K562 (cell line): Measurements from ENCODE around the gene KDF1. TPM values are rescaled to one million over a fixed set of nuclear protein-coding genes. Genes with fewer than 3 reads are reported as not detected.
A peak's percentile ranks its signal among the peaks of the same experiment; 100 is the strongest.

Experiments
- ATAC-seq: fragments of 200-7000 bp; cut with Tn5 transposase; 3 replicates; pipeline ENCODE4 v1.9.1; 2020; ENCODE audit warnings: moderate library complexity
- BruUV-seq: library from RNA; stranded (reverse); fragments of 400-500 nt; replicated peaks from 2 replicates; lab custom pipeline; 2021; lab: Mats Ljungman, UMichigan
- CTCF ChIA-PET: fragments of 300-600 bp; formaldehyde crosslinking; extraction: SDS; loops from one replicate; lab custom pipeline; 2021; ENCODE audit warnings: low intra/inter-chr PET ratio; lab: Yijun Ruan, JAX
- POLR2A ChIA-PET: fragments of 300-600, 350-650 bp; sonication (Branson Sonifier 250); formaldehyde crosslinking; extraction: SDS; loops from one replicate; lab custom pipeline; 2021; ENCODE audit warnings: antibody characterized with exemption, inconsistent platforms; lab: Yijun Ruan, JAX
- DNase-seq, 4 experiments: peaks; one replicate each; pipeline versions ENCODE4 v3.0.0 to v3.0.0-alpha.2; 2011 to 2018; ENCODE audit warnings: low spot score in 3 of 4, mixed read lengths in 3 of 4; ENCODE audit errors: extremely low read depth in 1 of 4
- FAIRE-seq: peaks from 2 replicates; lab custom pipeline; 2011; peaks lifted over from hg19 to GRCh38; lab: Jason Lieb, UNC
- H2AFZ ChIP-seq: 2 replicates; pipeline ENCODE4 v1.6.0; 2011; ENCODE audit warnings: low read depth, low read length, control low read depth, inconsistent platforms
- H3K27ac ChIP-seq: fragments of 200-600 bp; 3 replicates; pipeline ENCODE4 v1.8.0; 2011; ENCODE audit warnings: low read depth, mild to moderate bottlenecking, control low read depth, inconsistent platforms, low read length, moderate library complexity, mixed read lengths; ENCODE audit errors: extremely low read depth
- H3K27me3 ChIP-seq, 2 experiments: fragments of 300-600 bp in 1 of 2; 2 replicates in 1 of 2; 3 replicates in 1 of 2; pipeline versions ENCODE4 v1.6.0 to v1.8.0; 2011; ENCODE audit warnings: inconsistent platforms in 2 of 2, low read length in 2 of 2, mild to moderate bottlenecking in 1 of 2, mixed read lengths in 1 of 2, moderate library complexity in 1 of 2; ENCODE audit not compliant: control insufficient read depth in 2 of 2, insufficient read depth in 2 of 2
- H3K36me3 ChIP-seq: fragments of 300-600 bp; 3 replicates; pipeline ENCODE4 v1.8.0; 2011; ENCODE audit warnings: mild to moderate bottlenecking, low read length, inconsistent platforms; ENCODE audit not compliant: control insufficient read depth, insufficient read depth
- H3K4me1 ChIP-seq, 2 experiments: fragments of 200-600 bp in 1 of 2; replicated peaks in 1 of 2; 2 replicates in 1 of 2; 3 replicates in 1 of 2; pipeline versions ENCODE4 v1.5.1 to v1.8.0; 2011; ENCODE audit warnings: inconsistent platforms in 2 of 2, low read length in 2 of 2, mild to moderate bottlenecking in 1 of 2, mixed read lengths in 1 of 2, moderate library complexity in 1 of 2; ENCODE audit not compliant: control insufficient read depth in 2 of 2, insufficient read depth in 2 of 2
- H3K4me2 ChIP-seq: 2 replicates; pipeline ENCODE4 v1.6.1; 2011; ENCODE audit warnings: low read length, control low read depth, inconsistent platforms, mixed read lengths; ENCODE audit not compliant: insufficient read depth
- H3K4me3 ChIP-seq: fragments of 200-600 bp; sonication (generic), shearing (Covaris generic); 2 replicates; pipeline ENCODE4 v1.5.1; 2016; ENCODE audit warnings: control low read depth, inconsistent platforms
- H3K79me2 ChIP-seq: fragments of 200-600 bp; 3 replicates; pipeline ENCODE4 v1.8.0; 2011; ENCODE audit warnings: low read length, inconsistent platforms; ENCODE audit not compliant: control insufficient read depth, insufficient read depth
- H3K9ac ChIP-seq, 2 experiments: 2 replicates each; pipeline versions ENCODE4 v1.6.0 to v1.6.1; 2011; ENCODE audit warnings: low read depth in 2 of 2, low read length in 2 of 2, control low read depth in 1 of 2, inconsistent platforms in 1 of 2, mild to moderate bottlenecking in 1 of 2, mixed read lengths in 1 of 2; ENCODE audit not compliant: insufficient read depth in 1 of 2
- H3K9me1 ChIP-seq: one replicate; pipeline ENCODE4 v1.6.0; 2011; ENCODE audit warnings: inconsistent platforms, mild to moderate bottlenecking, low read length, moderate library complexity; ENCODE audit not compliant: control insufficient read depth, insufficient read depth
- H3K9me3 ChIP-seq: replicated peaks from 2 replicates; pipeline ENCODE4 v1.5.1; 2011; ENCODE audit warnings: low read depth, low read length, inconsistent platforms; ENCODE audit not compliant: control insufficient read depth, insufficient read depth
- H4K20me1 ChIP-seq: replicated peaks from 2 replicates; pipeline ENCODE4 v1.6.1; 2011; ENCODE audit warnings: low read length, inconsistent platforms, mixed read lengths; ENCODE audit not compliant: control insufficient read depth, insufficient read depth
- FOXJ2 ChIP-seq: fragments of 200-800 bp; sonication (Bioruptor generic); IDR thresholded peaks from 2 replicates; pipeline ENCODE4 v1.6.1; 2016; ENCODE audit warnings: missing genetic modification characterization, missing compliant biosample characterization
- KLF13 ChIP-seq: fragments of 450-650 bp; IDR thresholded peaks from 2 replicates; pipeline ENCODE4 v1.6.1; 2016; ENCODE audit warnings: missing genetic modification characterization, low read depth, mild to moderate bottlenecking, missing compliant biosample characterization, moderate library complexity, borderline replicate concordance
- NCOR1 ChIP-seq: fragments of 450-650 bp; IDR thresholded peaks from 2 replicates; pipeline ENCODE4 v1.6.1; 2016; ENCODE audit warnings: mild to moderate bottlenecking, moderate library complexity
- PRDM10 ChIP-seq: fragments of 450-650 bp; IDR thresholded peaks from 2 replicates; pipeline ENCODE4 v1.6.1; 2018; ENCODE audit not compliant: partially characterized antibody
- SMARCE1 ChIP-seq: fragments of 450-650 bp; IDR thresholded peaks from 2 replicates; pipeline ENCODE4 v1.7.1; 2016; ENCODE audit warnings: mild to moderate bottlenecking
- ZNF124 ChIP-seq: sonication (generic); formaldehyde crosslinking; IDR thresholded peaks from 2 replicates; pipeline ENCODE4 v1.8.1; 2022; ENCODE audit warnings: missing genetic modification reagents
- ZNF224 ChIP-seq: sonication (generic); formaldehyde crosslinking; IDR thresholded peaks from 2 replicates; pipeline ENCODE4 v1.8.0; 2022; ENCODE audit warnings: mild to moderate bottlenecking, missing genetic modification reagents
- WGBS: fragments of 100-300 bp; shearing (Covaris generic); methylation state at CpG from one replicate; pipeline ENCODE4 v1.1.6; 2016; ENCODE audit warnings: low coverage, mixed read lengths; ENCODE audit not compliant: insufficient coverage; ENCODE audit errors: missing lambda C conversion rate; 5-methylcytosine and 5-hydroxymethylcytosine counted together
- in situ Hi-C: fragments of 300-500 bp; cut with MboI; formaldehyde crosslinking; loops from 4 replicates; pipeline ENCODE4 v1.15.0; 2018; ENCODE audit warnings: inconsistent platforms, mixed read lengths
- intact Hi-C: fragments of 100-400 bp; cut with micrococcal nuclease; formaldehyde crosslinking; loops from 2 replicates; pipeline ENCODE4 v1.14.2; 2022
- polyA plus RNA-seq, 8 experiments: library from polyadenylated mRNA; depleted of rRNA in 4 of 8; stranded (reverse) in 5 of 8; unstranded in 3 of 8; fragments of >200 nt; fragmentation: Nextera tagmentation in 2 of 8; fragmentation: Illumina TruSeq in 1 of 8; extraction: Ambion mirVana in 2 of 8; extraction: Trizol in 1 of 8; gene quantifications; 2 replicates each; pipeline versions ENCODE4 v1.2.1 to v1.2.3, GENCODE V29; 2011 to 2014; ENCODE audit warnings: inconsistent platforms in 1 of 8, missing spikeins in 1 of 8
- total RNA-seq, 7 experiments: library from RNA; depleted of rRNA in 6 of 7; stranded (reverse); fragments of >200 nt in 6 of 7; fragmentation: Illumina TruSeq in 2 of 7; extraction: Trizol in 2 of 7; gene quantifications; 2 replicates each; pipeline versions ENCODE4 v1.2.1 to v1.2.3, GENCODE V29; 2011 to 2021; ENCODE audit warnings: low replicate concordance in 1 of 7

Gene KDF1
- total and polyA plus RNA-seq, 9 of the 15 experiments (the other 6 are each of a cell fraction or from before 2014, with no cell fraction given) = 0.38 to 1.9 (median 0.83) TPM

GRCh38 chr1:26911399-26912146, 48.7 kb downstream of the KDF1 start:
- ChIA-PET POLR2A (interaction anchor here (4.1 kb wide), 1 partner anchor 12 kb away, joined by 32 read pairs; the partner anchor contains the start of gene GPATCH3), CTCF (no interaction called here)
- no peak overlapping the region for H3K27ac ChIP-seq
- TF ChIP-seq SMARCE1 = no peak
- no peak for TF ChIP-seq ZNF124 (CRISPR knock-in tag)
- H3K79me2 ChIP-seq = no peaks in the 10 kb centered on the region
- intact Hi-C loops = no loop called here
- no peak overlapping the region for H3K4me2 ChIP-seq
- H4K20me1 ChIP-seq = no peaks in the 10 kb centered on the region
- H3K4me1 ChIP-seq = peaks cover 30 to 34% of the 10 kb centered on the region in 2 experiments
- FAIRE-seq = no peak
- in situ Hi-C loops = no loop called here
- H3K9ac ChIP-seq = peak overlapping the region in 1 of 2 experiments; percentile 53; a peak in 2 of 4 replicates
- ATAC-seq = no peak
- DNase-seq = no peak
- no peaks in the 10 kb centered on the region for H3K27me3 ChIP-seq
- H3K9me3 ChIP-seq = no peaks in the 10 kb centered on the region
- no peaks in the 10 kb centered on the region for H3K36me3 ChIP-seq
- WGBS = 66% methylated on average over 8 of the region's 8 CpGs
- H3K9me1 ChIP-seq = no peaks in the 10 kb centered on the region
- no peak overlapping the region for H2AFZ ChIP-seq
- no TSS peak for BruUV-seq
- no peak overlapping the region for H3K4me3 ChIP-seq

GRCh38 chr1:26910343-26911160, 49.7 kb downstream of the KDF1 start:
- no peaks in the 10 kb centered on the region for H3K9me1 ChIP-seq
- peaks cover 30 to 32% of the 10 kb centered on the region in 2 experiments for H3K4me1 ChIP-seq
- H3K27me3 ChIP-seq = no peaks in the 10 kb centered on the region
- no peaks in the 10 kb centered on the region for H3K9me3 ChIP-seq
- intact Hi-C loops = no loop called here
- H3K4me2 ChIP-seq = no peak overlapping the region
- no peaks in the 10 kb centered on the region for H3K79me2 ChIP-seq
- peak overlapping the region; percentile 6; the same call in 1 of the 2 replicates for H2AFZ ChIP-seq
- CTCF ChIA-PET = no interaction called here
- WGBS = 29% methylated on average over 4 of the region's 4 CpGs
- H3K36me3 ChIP-seq = no peaks in the 10 kb centered on the region
- no peak overlapping the region for H3K4me3 ChIP-seq
- in situ Hi-C loops = no loop called here
- FAIRE-seq = no peak
- DNase-seq = peak in 3 of 4 experiments; percentile 13 to 46 (median 34)
- POLR2A ChIA-PET = interaction anchor here (0.7 to 2.4 kb wide), 2 partner anchors 10 to 39 kb away, joined by 3 to 12 read pairs; partner anchors contain the start of gene GPATCH3
- BruUV-seq = no TSS peak
- H3K9ac ChIP-seq = peak overlapping the region in 1 of 2 experiments; percentile 46; a peak in 1 of 4 replicates
- no peak overlapping the region for H3K27ac ChIP-seq
- H4K20me1 ChIP-seq = no peaks in the 10 kb centered on the region
- ATAC-seq = no peak
- 0 out of 2 replicates have a peak, but pooled peaks have one; percentile 23 for TF ChIP-seq NCOR1
- TF ChIP-seq KLF13 (tag) = no peak
- TF ChIP-seq FOXJ2 = peak; percentile 42; the same call in 1 of the 2 replicates
- peak; percentile 50 for TF ChIP-seq PRDM10
- TF ChIP-seq ZNF224 = no peak
